Stromal cell of bone marrow (primary cell): ENCODE results near the gene AGBL4.
A peak's percentile ranks its signal among the peaks of the same experiment; 100 is the strongest.
"Not testable (repeated sequence)": the region's sequence is repeated elsewhere in the genome, so short reads cannot be mapped to it uniquely, and the experiment has no call there.

Source experiments
- DNase-seq: peaks from one replicate; pipeline ENCODE4 v3.0.0-alpha.2; 2012; ENCODE audit warnings: low read depth

Gene AGBL4

DNA sequence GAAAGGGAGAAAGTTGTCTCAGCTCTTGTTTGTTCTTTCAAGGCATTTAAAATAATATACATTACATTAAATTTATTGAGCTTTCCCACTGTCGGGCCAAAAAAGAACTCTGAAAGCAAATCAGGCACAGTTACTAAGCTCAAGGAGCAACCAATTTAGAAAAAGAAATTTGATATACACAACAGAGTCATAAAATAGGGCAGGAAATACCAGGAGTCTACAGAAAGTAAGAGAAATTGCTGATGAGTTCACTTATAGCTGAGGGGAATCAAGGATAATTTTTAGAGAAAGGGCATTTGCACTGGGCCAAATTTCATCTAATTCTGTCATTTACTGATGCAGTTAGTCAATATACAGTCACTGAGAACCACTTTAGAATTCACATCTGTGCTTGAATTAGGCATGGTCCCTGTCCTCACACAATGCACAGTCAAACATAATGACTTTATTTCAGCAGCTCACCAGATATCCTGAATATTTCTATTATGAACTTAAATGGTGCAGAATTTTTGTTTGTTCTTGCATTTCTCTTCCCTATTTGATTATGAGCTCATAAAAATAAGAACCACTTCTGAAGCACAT is 997.4 kb downstream of the AGBL4 start:
- DNase-seq, result no peak

DNA sequence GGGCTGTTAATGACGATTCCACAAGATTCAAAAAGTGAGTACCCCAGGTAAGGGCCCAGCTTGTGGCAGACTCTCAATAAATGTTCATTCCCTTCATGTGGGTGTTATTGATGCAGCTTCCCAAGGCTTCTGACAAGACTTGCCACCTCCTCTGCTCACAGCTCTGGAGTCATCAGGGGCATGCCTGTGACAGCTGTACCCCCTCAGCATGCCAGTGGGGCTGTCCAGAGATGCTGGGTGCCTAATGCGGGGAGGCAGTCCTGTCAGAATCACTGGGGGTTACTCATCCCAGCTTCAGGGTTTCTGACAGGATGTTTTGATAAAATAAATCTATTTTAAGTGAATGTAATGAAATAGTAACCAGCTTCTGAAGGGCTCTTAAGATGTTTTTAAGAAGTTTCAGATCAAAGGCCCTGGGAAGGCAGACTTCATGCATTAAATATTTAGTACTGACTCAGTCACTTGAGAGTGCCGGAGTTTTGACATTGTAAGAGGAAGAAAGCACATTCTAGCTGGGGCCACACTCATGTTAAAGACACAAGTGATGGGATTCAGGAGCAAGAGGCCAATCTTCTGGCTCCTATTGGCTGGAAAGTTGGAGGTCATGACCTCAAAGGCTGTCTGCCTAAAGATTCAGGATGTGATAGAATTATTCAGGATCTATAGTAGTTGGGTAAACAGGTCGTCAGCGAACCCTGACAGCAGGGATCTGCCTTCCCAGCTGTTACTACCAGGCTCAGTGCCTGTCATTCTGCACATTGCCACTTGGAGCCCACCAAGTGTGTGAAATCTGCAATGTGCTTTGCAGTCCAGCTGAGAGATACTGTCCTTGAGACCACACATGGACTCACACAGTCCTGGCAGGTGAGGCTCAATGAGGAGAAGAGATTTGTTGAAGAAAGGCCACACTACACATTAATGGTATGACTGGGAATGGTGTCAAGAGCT is 1007.5 kb downstream of the AGBL4 start:
- DNase-seq, result no peak

DNA sequence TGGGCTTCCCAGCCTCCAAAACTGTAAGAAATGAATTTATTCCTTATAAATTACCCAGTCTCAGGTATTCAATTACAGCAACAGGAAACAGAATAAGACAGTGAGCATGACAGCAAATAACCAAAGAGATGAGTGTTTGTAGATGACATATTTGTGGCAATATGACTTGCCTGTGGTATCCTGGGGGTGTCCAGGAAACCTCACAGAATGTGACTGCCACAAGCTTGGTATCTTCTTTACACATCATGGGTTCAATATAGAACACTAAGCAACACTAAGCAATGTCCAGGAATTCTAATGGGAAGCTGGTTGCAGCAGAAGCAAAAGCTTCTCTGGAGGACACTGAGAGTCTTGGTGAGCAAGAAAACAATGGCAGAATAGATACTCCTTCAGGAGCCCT is 1010.7 kb downstream of the AGBL4 start:
- DNase-seq, result no peak

DNA sequence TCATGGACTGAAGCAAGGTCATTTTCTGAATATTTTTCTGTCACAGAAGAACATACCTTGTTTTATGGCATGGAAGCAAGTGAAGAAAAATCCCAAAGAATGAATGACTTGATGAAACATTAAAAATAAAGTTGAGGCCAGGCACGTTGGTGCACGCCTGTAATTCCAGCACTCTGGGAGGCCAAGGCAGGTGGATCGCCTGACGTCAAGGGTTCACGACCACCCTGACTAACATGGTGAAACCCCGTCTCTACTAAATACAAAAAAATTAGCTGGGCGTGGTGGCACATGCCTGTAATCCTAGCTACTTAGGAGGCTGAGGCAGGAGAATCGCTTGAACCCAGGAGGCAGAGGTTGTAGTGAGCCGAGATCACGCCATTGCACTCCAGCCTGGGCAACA is 1020.8 kb downstream of the AGBL4 start:
- not testable (repeated sequence) for DNase-seq

DNA sequence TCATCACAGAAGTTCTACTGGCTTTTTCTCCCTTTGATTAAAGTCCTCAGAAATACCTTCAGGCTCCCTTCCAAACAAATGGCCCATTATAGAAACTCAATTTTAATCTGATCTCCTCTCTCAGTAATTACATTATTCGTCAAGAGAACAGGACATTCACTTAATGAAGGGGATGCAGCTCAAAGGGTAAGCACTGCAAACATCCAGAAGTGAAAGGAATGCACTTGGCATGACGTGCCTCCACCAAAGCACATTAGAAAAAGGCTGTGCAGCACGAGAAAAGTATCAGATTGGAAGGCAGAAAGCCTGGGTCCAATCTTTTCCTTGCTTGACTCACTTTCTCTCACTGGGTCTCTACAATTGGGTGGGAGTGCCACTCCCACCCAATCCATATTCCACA is 1024.4 kb downstream of the AGBL4 start:
- DNase-seq, result no peak

DNA sequence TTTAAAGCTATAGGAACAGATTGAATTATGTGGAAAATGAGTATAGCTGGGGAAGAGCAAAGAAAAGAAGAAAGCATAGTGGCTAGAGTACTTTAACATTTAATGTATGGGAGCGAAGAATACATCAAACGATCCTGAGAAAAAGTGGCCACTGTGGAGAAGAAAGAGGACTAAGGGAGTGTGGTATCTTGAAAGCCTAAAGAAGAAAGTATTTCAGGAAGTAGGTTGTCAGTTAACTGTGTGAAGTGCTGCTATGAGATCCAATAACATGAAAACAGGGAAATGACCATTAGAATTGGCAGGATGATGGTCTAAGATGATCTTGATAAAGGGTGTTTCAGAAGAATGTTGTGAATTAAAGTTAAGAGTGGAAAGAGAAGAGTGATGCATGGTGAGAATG is 1027.4 kb downstream of the AGBL4 start:
- no peak for DNase-seq

DNA sequence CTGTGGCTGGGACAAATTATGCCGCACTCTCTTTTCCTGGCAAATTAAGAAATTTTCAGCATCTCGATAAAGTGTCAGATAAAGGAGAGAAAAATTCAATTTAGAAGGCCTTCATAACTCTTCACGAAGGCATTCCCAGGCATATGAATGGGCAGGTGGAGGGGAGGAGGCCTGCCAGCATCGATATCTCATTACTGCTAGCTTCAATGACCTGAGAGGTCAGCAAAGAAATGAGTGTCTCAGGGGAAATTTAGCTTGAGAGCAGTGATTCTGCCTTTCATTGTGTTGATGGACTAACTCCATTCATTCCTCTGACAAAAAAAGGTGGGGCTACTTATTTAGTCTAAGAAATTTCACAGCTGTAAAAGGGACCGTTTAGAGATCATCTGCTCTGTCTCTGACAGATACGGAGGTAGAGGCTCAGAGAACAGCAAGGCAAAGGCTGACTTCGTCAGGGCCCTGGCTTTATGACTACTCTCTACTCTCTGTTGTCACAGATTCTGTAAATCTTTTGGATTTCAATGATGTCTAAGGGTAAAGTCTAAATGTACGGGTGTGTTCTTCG is 1035.0 kb downstream of the AGBL4 start:
- DNase-seq, result no peak

DNA sequence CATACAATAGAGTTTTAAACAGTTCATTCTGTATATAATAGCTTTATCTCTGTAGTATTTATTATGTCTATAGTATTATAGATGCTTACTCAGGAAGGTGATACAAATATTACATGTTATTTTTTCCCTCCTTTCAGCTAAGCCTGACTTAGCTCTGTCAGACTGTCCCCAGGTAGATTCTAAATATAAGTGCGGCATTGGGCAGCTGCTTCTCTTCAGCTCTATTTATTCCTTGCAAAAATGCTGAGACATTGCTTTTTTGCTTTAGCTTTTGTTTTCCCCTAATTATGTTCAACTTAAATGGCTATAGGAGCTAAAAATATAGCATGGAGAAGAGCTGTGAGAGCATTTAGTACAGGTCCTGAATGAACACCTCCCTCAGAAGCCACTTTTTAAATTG is 1043.8 kb downstream of the AGBL4 start:
- DNase-seq, result no peak

DNA sequence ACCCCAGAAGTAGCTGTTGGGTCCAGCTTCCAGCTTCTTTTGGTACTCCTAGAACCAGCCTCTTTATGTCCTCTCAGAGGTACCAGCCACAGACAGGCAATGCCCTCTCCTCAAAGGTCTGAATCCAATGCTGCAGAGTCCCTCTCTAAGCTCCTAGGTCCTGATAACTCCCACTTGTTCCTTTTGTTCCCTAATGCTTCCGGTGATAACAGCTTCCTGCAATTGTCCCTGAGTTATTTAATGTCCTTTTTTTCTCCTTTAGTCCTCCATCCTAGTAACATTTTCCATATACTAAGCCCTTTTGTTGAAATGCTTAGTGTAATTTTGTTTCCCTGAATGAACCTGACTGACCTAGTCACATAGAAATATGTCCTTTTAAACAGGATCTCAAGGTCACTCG is 1045.3 kb downstream of the AGBL4 start:
- DNase-seq, result no peak

DNA sequence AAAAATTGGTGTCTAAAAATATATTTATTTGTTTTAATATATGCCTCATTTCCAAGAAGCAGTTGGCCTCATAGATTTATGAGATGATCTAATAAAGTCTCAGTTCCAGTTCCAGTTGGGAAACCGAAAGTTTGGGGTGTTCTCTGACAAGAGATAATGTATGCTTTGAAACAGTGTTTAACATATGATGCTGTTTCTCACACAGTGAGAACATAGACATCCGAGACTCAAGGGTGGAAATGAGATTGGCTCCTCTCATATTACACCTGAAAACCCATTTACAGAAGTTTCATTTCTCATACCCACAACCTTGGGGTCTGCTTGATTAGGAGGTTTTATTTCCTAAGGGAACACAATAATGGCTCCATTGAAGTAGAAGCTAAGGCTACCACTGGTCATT is 1046.5 kb downstream of the AGBL4 start:
- no peak for DNase-seq

DNA sequence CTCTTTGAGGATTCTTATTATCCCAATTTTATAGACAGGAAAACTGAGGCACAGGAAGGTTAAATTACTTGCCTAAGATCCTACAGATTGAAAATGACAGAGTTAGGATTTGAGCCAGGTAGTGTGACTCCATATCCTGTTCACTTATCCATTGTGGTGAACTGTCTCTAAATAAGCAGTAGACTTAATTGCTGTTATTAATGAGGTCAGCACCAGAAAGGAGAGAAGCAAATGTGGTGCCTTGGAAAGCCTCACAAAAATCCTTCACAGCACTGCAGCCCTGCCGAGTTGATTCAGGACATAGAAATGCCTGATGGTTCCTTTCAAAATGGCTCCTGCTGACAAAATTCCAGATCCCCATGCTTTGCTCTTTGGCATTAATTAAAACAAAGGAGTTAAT is 1053.8 kb downstream of the AGBL4 start:
- no peak for DNase-seq

DNA sequence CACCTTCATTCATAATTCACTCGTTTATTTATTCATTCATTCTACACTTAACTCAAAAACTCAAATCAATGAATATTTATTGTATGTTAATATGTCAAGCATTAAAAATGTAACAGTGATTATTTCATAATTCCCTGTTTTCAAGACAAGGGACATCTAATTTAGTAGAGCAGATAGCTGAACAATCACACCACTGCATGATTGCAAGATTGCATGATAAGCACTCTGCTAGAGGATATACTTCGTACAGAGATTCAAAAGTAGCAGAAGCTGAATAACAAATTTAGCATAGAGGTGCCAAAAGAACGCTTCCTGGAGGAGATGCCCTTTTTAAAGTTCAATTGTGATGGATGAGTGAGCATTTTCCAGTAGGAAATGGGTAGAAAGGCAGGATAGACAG is 1056.4 kb downstream of the AGBL4 start:
- DNase-seq, result no peak

DNA sequence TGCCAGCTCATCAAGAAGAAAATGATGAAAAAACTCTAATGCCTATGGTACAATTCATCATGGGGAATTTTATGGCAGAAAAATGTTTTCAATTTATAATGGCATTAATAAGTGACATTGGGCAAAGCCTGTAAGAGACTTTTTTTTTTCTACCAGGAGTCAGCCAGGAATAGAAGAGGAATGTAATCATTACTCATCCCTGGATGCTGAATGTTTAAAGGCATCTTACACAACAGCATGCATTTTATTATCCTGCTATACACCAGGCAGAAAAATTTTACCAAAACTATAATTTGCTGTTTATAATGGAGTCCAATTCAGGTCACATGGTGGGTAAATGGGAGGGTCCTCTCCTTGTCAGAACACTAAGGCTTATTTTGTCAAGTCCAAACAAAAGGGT is 1057.2 kb downstream of the AGBL4 start:
- DNase-seq, result no peak

DNA sequence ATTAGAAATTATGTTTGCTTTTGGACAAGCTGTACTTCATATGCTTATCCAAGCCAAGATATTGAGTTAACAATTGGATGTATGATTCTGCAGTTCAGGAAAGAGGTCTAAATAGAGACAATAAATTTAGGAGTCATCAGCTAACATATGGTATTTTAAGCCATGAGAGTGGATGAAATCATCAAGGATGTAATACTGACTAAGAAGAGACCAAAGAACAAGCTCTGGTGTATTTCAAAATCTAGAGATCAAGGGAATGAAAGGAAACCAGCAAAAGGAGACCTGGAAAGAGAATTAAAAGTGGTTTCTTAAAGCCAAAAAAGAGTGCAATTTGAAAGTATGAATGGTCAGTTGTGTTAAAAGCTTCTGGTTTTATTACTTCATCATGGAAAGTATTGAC is 1063.4 kb downstream of the AGBL4 start:
- no peak for DNase-seq

DNA sequence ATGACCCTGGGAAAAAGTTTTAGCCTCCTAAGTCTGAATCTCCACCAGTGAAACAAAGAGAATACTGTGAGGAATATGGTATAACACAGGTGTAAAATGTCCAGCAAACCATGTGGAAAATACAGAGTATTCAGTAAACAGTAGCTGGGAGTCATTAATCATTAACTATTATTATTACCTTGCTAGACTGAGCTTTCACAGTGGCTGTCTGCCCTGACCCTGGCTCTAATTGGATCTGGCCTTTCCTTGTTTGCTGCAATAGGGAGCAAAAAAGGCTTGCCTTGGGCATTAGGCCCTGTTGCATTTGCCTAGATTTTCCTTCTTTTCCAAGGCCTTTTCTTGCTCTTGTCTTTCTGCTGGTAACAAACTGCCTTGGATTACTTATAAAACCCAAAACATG is 1068.0 kb downstream of the AGBL4 start:
- DNase-seq, result no peak

DNA sequence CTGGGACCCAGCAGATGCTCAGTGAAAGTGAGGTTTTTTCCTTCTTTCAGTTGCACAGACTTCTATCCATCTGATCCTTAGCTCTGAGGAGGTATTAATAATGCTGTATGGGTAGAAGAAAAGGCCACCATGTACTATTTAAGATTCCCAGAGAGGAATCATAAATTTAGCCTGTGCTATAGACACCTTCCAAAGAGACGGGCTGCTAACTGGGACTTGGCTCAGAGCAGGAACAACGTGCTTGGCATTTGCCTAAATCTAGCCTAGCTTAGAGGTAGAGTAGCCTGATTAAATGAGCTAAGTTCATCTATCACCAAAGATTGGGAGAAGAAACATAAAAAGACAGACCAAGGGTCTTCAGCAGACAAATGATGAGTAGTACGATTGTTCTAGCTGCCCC is 1070.1 kb downstream of the AGBL4 start:
- DNase-seq, result no peak

DNA sequence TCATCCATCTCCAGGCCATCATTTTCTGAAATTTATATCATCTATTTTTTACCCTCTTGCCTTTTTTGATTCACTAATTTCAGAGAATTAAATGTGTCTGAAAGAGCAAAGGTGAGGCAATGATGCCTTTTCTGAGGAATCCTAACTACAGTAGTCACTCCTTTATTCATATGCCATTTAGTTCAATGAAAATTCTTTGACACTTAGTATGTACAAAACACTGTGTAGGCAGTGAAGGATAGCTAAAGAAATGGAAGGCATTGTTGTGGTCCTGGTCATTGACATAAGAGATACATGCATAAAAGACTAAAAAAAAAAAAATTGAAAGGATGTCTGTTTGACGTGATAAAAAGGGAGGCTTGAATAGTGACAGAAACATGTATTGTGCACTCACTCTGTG is 1075.2 kb downstream of the AGBL4 start:
- no peak for DNase-seq

DNA sequence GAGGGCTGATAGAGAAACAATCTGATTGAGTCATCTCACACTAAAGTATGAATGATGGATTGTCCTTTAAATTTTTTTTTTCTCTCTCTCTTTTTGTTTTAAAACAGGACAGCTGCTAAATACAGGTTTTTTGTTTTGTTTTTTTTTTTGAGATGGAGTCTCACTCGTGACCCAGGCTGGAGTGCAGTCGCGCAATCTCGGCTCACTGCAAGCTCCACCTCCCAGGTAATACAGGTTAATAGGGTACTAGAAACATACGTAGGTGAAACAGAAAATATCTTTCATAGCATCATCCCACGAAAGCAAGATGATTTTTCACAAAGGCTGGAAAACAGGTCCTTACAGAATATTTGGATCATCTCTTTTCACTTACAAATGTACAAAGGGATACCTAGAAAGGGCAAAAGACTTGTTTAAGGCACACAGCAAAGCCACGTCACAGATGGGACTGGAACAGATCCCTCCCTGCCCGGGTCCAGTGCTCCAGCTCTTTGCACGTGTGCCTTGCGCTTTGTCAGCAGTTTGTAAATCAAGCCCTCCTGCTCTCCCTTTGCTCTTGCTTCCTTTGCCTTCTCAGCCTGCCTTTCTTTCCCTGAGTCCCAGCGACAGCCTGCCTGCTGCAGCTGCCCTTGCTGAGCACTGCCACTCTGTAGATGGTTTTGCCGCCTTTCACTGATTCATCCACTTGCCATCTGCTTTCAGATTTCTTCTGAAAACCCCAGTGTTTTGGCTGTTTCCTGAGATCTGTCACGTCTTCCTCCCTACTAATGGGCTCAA is 1075.8 kb downstream of the AGBL4 start:
- no peak for DNase-seq

DNA sequence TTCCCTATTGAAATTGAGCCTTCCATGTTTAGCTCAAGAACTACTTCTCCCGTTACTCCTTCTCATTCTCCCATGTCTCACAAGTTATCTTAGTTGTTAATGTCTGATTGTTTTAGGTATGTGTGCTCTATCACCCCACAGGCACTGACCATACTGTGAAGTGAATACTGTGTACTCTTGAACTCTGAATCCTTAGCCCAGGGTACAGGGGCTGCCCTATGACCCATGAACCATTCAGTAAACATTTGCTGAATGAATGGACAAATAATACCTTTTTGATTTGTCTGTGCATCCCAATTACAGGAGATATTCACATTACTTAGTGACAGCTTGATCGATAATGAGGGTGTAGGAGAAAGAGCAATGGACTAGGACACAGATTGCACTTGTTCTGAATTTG is 1077.7 kb downstream of the AGBL4 start:
- DNase-seq, result no peak

DNA sequence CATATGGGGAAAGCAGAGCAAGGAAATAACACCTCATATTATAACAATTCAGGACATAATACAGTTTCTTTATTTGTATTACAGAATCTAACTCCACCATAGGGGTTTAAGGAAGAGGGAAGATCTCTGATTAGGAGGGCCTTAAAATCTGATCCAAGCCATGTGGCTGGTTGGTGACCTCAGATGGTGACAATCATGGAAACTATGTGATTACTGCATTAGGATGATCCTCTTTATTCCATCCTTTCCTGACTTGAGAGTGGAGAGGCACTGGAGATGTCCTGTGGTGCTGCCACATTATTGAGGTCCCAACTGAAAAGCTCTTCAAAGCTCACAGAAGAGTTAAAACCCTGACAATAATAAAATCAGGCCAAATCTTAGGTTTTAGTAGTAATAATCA is 1078.9 kb downstream of the AGBL4 start:
- DNase-seq, result no peak

DNA sequence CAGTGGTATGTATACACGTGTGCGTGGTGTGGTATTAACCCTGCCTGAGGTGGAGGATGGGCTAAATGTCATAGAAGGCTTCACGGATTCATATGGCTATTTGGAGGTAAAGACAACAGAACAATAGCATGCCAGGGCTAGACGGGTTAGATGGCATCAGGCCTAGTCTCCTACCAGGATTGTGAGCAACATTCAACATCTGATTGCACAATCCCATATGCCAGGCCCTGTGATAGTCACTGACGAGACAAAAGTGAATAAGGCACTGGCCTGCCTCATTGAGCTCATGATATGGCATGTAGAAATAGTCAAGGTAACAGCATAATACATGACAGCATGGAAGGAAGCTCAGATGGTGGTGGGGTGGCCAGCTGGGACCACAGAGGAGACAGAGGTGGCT is 1079.9 kb downstream of the AGBL4 start:
- DNase-seq, result no peak

DNA sequence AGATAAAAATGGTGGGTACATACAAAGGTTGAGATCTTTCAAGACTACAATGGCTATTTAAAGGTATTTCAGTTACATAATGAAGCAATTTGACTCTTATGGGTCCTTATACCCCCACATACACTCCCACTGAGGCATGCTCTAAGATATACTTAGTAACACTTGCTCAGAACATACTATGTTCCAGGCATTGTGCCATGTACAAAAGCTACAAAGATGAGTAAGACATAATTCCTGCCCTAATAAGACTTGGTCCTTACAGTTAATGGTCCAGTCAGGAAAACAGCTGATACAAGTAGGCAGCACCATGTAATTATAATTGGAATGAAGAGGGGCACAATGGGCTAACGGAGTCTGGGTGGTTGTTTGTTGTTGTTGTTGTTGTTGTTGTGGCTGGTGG is 1080.4 kb downstream of the AGBL4 start:
- peak; percentile 40 for DNase-seq
